ENCODE data around the gene DSCAML1.
"Not testable (repeated sequence)": the region's sequence is repeated elsewhere in the genome, so short reads cannot be mapped to it uniquely, and the experiment has no call there.

Gene DSCAML1

DNA sequence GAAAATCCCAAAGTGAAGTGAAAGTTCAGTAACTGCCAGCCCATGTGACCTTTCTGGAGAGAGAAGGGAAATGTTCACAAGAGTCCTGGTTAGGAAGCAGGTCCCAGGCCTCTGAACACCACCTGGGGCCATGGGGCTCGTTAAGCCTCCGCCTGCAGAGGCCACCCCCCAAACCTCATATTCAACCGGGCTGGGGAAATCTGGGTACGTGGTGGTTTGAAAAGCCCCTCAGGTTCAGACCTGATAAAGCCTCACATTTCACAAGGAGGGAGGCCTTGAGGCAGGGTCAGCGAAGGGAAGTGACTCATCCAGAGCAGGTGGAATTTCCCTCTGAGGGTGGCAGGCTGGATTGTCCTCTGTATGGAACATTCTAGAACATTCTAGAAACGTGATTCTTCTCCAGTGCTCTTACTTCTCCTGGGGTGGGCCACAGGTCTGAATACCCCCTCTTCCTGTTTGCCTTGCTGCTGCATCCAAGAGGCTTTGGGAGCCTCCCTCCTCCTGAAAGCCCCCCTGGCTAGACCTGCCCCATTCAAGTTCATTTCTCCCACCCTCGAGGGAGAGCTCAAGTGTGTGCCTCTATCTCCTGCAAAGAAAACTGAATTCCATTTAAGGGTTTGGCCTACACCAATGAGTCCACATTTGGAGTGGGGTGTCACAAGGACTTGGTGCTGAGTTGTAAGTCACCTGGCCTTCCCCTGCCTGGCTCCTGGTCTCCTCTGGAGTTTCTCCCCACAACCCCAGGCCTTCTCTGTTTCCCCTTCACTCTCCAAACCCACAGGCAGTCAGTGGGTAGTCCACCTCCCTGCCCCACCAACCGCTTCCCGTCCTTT lies 21.2 kb upstream of the DSCAML1 start:
- peak; percentile 67 to 68 for DNase-seq

DNA sequence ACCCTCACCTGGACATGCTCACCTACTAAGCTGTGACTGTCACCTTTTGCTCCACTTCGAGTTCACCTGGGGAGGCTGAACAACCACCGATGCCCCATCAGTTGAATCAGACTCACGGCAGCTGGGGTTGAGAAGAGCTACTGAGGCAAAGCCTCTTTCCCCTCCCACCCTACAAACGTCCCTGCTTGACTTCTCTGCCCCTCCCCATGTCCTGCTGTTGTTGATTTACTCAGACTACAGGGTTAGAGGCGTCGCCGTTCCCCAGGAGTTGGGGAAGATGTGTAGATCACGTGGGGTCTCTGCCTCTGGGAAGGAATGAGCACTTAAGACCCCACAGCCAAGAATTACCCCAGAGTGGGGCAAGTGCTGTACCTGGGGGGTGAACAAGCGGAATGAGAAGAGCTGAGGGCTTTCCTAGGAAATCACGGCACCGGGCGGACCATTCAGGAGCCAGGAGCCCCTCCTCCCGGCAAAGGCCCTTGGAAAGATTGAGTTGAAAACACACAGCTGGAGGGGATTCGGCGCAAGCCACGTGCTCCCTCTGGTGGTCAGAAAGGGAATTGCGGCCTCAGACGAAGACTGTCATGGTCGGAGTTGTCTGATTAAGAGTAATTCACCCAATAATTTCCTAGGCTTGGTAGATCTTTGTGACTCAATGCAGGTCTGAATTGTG lies 20.5 kb upstream of the DSCAML1 start:
- DNase-seq, result peak; percentile 88

DNA sequence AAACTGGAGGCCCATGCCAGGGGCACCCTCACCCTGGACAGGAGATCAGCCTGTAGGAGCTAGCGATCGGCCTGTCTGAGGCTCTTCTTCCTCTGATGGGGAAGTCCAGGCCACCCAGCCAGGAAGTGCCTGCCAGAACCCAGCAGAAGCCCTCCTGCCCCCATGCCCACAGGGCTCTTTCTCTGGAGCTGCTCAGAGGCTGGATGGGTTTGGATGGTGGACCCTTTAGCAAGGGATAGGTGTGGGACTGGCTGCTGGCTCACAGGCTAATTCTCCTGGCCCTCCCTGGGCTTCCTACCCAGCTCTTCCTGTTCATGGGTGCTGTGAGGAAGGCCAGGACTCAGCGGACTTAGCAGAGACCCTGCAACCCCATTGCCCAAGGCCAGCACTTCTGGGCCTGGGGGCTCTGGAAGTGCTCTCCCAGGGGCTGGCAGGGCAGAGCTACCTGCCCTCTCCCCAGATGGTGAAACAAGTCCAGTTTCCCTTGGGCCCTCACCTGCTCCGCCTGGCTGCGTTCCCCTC lies 19.9 kb upstream of the DSCAML1 start:
- DNase-seq, result peak in 1 of 2 donors; percentile 63

DNA sequence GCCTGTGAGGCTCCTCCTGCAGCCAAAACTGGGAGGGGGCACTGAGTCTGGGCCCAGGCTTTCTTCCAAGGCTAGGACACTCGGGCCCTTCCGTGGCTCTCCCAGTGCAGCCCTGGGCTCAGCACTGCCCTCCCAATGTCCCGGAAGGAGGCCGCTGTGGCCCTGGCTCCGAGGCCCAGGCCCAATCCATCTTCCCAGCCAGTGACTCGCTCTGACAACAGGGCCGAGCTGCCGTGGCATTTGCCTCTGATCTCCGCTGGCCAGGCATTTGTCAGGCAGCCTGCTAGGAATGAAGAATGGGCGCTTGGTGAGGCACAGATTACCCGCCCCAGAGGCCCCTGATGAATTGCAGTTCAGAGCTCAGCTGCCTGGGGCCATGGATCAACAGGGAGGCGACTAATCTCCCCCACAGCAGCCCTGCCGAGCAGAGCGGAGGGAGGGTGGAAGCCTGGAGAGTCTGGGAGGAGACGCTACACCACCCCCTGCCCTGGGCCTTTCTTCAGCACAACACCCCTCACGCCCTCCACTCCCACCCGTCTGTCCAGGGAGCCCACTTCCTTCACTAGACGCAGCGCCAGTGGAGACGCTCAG lies 19.2 kb upstream of the DSCAML1 start:
- no peak for DNase-seq

DNA sequence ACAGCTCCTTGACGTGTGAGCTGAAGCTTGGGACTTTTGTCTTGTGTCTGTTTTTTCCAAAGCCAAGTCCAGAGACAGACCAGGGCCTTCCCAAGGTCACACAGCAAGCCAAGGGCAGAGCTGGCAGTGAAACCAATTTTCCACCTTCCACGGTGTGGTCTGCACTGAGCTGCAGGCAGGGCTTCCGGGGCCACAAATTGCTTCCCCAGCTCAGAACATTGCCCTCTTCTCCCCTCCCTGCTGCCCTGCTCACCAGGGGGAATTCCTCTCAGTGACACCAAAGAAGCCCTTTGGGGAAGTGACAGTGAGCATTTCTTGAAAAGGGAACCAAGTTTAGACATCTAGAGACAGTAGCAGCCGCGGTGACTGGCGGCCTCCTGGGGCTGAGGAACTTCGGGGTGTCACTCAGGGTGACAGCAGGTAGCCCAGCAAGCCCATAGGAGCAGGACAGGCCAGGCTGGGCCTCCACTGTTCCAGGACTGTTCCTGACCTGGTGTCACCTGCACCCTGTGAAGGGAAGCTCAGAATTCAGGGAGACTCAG lies 18.3 kb upstream of the DSCAML1 start:
- DNase-seq, result peak; percentile 89 to 90

DNA sequence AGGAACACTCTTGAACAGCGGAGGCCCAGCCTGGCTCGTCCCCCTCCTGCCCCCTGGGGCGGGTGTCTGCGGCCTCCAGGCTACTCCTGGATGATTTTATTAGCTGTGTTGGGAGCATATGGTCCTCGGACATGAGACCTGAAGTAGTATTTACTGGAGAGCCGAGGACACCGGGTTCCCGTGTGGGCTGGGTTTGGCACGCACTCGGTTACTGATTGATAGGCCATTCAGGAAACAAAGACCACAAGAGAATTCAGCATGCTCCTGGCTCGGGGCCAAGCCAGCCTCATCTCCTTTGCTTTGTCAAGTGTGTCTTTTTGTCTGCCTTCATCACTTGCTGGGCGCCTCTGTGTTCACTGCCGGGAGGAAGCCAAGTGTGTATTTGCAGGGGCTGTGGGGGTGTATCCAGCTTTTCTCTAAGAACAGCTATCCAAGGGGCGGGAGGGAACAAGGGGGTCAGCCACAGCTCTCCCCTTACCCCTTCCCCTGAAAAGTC lies 17.8 kb upstream of the DSCAML1 start:
- peak; percentile 85 to 87 for DNase-seq

DNA sequence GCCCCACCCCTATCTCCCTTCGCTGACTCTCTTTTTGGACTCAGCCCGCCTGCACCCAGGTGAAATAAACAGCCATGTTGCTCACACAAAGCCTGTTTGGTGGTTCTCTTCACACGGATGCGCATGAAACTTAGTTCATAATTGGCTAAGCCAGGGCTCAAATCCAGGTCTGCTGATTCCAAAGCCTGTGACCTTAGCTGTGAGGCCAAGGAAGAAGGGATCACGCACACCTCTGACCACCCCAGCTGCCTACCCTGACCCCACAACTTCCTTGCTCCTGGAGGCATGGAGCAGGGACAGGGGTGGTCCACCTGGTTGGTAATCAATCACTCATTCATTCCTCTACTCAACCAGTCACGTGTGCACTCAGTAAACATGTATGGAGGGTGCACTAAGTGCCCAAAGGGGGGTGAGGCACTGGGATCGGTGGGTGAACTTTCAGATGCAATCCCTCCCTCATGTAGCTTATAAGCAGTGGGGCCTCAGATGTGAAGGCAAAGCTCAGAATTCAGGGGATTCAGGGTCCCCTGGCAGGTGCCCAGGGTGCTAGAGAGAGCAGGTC lies 17.3 kb upstream of the DSCAML1 start:
- no peak for DNase-seq

DNA sequence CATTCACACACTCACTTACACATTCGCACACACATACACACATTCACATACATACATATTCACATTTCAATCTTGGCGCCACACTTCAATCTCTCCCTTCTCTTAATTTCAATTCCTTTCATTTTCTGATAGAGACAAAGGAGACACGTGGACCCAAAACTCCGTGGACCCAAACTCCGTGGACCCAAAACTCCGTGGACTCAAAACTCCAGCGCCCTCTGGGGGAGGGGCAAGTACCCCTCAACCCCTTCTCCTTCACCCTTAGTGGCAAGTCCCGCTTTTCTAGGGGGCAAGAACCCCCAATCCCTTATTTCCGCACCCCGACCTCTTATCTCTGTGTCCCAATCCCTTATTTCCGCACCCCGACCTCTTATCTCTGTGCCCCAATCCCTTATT lies 13.0 kb upstream of the DSCAML1 start:
- DNase-seq, result not testable (repeated sequence)

DNA sequence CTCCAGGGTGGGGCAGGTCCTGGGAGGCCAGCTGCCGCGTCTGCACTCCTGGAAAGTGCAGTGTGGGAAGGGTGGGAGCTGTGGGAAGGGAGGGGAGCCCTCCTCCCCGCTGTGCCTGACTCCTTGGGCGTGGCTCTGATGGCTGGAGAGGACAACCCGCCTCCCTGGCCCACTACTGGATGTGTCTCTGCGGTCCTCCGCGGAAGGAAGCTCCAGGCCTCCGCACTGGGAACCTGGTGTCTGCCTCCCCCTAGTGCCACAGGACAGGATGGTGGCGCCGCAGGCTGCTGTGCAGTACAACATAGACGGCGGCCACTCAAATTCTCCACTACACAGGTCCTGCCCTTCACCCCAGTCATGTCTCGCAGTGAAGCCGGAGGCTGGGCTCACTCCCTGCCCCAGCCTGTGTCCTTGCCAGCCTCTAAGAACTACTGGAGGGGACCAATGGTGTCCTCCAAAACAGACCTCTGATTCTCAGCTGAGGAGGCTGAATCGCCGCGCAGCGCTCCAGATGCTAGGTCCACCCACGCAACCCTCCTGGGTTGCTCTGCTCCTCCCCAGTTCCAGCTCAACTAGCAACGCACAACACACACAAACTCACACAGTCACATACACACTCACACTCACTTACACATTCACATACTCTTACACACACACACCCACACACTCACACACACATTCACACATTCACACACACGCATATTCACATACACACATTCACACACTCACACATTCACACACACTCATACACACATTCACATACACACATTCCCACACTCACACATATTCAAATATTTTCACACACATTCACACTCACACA lies 12.4 kb upstream of the DSCAML1 start:
- peak; percentile 41 to 59 for DNase-seq

DNA sequence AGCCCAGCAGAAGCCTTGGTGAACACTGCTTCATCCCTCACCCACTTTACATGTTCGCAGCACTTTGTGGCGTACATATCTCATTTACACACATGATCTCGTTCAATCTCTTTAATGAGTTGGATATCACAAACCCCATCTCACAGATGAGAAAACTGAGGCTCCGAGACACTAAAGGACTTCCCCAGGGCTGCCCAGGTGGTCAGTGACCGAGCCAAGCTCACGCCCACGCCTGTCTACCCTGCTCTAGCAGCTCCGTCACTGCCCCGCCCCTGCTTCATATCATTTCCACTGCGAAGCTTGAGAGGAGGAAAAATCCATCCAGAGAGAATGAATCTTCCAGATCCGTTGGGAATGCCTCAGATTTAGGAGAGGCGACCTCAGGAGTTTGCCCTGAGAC lies 11.8 kb upstream of the DSCAML1 start:
- no peak for DNase-seq

DNA sequence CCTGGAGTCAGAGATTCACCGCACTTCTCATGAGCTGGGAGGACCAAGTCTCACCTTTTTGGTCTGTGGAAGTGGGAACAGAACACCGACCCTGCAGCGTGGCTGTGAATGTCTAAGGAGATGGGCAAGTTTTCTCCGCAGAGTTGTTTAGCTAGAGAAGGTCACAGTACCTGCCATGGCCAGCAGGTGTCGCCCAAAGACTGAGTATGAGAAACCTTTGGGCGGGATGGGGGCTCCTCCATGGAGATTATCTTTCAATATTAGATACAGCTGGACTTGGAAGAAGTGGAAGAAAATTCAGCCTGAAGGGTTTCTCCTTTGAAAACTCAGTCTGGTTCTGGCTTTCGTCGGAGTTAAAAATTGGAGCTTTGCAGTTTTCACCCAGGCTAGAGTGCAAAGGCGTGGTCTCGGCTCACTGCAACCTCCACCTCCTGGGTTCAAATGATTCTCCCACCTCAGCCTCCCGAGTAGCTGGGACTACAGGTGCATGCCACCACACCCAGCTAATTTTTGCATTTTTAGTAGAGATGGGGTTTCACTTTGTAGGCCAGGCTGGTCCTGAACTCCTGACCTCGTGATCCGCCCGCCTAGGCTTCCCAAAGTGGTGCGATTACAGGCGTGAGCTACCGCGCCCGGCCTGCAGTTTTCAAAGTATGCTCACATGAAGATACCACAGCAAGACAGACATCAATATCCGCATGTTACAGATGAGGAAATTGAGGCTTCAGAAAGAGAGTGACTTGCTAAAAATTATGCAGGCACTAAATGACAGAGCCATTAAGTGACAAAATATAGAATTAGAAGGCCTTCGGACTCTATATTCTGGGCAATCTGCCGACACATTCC lies 10.7 kb upstream of the DSCAML1 start:
- DNase-seq, result peak; percentile 75 to 78

DNA sequence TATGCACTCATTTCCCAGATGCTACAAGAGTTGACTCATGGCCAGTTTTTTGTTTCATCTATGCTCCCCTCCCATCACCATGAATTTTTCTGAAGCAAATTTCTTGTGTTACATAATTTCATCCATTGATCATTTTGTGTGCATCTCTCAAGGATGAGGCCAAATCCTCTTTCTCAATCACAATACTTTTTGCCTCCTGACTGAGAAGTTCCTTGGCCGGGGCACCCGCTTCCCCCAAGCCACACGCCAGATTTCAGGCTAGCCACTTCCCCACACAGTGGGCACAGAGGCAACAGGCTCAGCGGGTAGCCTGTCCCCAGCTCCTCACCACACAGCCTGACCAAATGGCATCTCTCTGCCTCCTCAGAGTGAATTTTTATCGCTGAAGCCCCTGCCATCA lies 9.8 kb upstream of the DSCAML1 start:
- DNase-seq, result no peak

DNA sequence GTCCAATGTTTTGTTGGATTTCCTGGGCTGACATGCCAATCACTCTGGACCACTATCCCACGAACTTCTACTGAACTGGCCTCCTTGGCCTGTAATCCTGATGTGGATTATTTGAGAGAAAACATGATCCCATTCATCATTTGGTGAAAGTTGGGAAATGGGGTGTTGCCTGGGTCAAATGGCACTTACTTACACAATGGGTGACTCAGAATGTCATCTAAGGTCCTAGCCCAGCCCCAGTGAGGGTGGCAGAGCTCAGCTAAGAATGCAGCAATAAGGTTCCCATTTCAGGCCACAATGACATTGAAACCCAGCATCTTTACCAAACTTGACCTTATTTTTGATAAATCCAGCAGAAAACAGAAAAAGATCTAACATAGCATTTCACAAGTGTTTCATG lies 8.0 kb upstream of the DSCAML1 start:
- peak in 1 of 2 donors; percentile 46 for DNase-seq

DNA sequence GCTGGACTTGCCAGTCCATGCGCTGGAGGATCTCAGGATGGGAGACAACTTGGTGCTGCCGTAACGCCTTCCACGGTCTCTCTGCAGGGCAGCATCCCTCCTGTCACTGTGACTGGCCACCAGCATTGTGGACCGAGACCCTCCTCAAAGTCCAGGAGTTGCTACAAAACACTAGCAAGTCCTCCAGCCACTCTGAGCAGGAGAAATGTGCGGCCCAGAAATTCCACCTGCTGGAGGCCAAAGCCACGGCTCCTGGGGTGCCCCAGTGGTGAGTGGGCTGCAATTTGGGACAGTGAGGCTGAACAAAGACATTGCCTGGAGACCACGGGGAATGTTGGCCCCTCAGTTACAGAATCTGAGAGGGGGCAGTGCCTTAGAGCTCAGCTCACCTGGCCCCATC lies 6.9 kb upstream of the DSCAML1 start:
- DNase-seq, result no peak

DNA sequence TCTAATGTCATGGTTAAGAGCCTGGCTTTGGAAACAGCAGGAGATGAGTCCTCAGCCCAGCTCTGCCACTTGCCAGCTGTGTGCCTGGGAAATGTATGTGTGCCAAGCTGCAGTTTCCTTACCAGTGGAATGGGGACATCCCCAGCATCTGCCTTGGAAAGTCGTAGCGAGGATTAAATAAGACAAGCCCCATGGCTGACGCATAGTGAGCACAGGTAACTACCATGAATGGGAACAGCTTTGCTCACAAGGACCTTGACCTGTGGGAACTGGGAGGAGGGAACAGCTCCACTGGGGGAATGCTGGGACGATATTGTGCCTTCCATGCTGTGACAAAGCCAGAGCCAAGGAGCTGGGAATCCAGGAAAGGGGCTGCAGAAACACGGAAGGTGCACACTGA lies 2.6 kb upstream of the DSCAML1 start:
- DNase-seq, result no peak

DNA sequence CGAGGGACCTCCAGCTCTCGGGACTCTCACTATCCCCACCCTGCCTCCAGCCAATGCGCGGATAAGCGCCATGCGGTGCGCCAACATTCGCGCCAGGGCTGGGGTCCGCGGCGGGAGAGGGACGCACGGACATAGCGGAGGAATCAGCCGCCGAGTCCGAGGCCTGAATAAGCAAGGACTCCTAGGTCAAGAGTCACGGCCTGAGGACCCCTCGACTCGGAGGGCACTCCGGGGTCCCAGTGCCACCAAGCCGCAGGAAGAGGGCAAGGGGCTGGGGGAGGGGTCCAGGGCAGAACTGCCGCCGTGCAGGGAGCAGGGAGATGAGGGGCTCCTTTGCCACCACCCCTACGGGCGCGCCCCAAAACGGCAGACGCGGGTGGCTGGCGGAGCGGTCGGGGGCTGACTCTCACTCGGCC lies 552 bp downstream of the DSCAML1 start:
- DNase-seq, result no peak

DNA sequence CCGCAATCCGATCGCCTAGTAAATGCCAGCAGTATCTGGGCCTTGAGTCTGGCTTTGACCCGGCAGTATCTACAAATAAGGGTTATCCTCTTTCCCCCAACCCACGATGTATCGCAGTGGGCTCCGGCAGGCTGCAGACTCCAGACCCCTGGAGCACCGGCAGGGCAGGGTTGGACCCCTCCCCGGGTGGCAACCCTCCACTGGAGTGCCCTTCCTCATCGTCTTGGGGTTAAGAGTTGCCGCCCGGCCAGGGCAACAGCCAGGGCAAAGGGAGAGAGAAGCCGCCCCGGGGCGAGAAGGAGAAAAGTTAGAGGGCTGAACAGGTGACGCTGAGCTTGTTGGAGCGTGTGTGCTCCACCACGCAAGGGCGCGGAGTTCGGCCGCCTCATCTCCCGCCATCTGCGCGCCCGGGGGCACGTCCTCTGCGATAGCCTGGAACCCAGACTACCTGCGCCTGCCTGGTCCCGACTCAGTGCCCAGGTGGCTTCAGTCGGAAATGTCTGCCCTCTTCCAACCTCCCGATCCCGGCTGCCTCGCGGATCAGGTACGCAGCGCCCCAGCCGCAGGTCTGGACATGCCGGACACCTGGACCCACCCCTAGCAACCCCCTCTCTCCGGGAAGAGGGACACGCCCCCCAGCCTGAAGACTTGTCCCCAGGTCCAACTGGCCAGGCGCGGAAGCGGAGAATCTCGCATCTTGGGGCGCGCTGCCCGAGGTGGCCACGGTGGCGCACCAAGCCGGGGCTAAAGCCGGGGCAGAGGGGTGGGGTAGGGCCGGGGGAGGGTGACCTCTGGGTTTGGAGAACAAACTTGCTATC lies 1.2 kb downstream of the DSCAML1 start:
- no peak for DNase-seq

DNA sequence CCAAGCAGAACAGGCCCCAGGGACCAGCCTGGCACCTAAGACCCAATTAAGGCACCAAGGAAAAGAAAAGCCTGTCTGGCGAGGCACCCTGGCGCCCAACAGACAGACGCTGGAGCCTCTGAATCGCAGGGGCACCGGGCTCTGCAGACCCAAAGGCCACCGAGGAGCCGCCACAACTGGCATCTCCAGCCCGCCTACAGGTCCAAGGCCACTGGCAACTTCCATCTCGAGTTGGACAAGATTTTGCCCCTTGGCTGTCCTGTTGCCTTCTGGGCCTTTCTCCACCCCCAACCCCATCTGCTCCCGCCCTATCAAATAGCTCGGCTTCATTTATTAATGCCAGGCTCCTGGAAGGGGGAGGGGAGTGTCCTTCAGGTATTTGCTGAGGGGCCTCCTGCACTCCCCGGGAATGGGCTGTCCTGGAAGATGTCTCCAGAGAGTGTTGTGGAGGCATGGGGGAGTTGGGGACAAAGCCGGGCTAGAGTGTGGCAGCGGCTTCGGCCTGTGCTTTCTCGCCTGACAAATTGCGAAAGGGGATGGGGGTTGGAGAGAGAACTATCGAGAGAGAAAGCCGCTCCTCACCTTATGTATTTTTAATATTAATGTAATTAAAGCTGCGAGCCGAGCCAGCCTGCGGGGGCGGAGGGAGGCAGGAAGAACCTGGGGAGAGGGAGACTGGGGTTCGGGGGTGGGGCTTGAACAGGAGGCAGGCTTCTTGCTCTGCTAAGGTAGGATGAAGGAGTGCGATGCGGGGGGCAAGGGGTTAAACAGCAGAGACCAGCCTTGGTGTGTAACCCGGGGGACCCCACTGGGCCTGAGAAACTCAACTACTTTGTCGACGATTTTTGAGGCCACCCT lies 2.0 kb downstream of the DSCAML1 start:
- no peak for DNase-seq

DNA sequence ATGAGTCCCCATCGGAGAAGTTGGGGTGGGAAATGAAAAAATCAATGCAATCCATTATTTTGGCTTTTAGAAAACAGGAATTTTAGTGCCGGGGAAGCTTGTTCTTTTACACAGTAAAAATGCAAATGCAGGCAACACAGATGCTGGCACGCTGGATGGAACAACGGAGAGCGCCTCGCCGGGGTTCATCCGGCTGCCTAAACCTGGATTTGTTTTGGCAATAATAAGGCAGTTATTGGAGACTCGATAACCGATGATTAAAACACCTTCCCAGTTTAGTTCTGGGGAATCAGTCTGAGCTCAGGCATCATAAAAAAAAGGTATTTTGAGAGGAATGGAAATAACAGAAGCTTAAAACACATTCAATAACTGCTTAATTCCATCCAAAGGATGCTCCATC lies 2.9 kb downstream of the DSCAML1 start:
- DNase-seq, result no peak

Data from CD4-positive, alpha-beta T cell treated with Interleukin-4 for 1 hour (primary cell).